ENCODE data around the gene XRCC5. TPM values are rescaled to one million over a fixed set of nuclear protein-coding genes. Genes with fewer than 3 reads are reported as not detected.

XRCC5 gene
- total RNA-seq, 1 donor from 2014 or later: 178 TPM

DNA sequence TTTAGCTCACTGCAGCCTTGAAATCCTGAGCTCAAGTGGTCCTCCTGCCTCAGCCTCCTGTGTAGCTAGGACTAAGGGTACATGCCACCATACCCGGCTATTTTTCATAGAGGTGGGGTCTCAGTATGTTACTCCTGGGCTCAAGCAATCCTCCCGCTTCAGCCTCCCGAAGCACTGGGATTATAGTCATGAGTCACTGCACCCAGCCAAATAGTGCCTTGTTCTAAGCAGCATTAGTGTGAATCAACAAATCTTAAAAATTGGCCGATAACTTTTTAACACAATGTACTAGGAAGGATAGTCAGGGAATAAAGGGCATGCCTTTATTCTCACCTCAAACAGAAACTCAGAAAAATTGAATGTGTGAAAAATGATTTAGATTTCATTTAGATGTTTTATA lies 51.6 kb downstream of the XRCC5 start:
- no peak for DNase-seq
- no peak for ATAC-seq
- TF ChIP-seq, protein P1, sequence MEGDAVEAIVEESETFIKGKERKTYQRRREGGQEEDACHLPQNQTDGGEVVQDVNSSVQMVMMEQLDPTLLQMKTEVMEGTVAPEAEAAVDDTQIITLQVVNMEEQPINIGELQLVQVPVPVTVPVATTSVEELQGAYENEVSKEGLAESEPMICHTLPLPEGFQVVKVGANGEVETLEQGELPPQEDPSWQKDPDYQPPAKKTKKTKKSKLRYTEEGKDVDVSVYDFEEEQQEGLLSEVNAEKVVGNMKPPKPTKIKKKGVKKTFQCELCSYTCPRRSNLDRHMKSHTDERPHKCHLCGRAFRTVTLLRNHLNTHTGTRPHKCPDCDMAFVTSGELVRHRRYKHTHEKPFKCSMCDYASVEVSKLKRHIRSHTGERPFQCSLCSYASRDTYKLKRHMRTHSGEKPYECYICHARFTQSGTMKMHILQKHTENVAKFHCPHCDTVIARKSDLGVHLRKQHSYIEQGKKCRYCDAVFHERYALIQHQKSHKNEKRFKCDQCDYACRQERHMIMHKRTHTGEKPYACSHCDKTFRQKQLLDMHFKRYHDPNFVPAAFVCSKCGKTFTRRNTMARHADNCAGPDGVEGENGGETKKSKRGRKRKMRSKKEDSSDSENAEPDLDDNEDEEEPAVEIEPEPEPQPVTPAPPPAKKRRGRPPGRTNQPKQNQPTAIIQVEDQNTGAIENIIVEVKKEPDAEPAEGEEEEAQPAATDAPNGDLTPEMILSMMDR (IDR thresholded peaks at IDR 0.05): no peak
- H3K9me3 ChIP-seq: no peaks in the 10 kb centered on the region
- no peak overlapping the region for H3K27ac ChIP-seq
- H3K36me3 ChIP-seq: peaks cover 82% of the 10 kb centered on the region
- H3K27me3 ChIP-seq: no peaks in the 10 kb centered on the region
- H3K4me3 ChIP-seq: no peak overlapping the region
- intact Hi-C loops (cut with DNase I): no loop called here
- no peaks in the 10 kb centered on the region for H3K4me1 ChIP-seq

DNA sequence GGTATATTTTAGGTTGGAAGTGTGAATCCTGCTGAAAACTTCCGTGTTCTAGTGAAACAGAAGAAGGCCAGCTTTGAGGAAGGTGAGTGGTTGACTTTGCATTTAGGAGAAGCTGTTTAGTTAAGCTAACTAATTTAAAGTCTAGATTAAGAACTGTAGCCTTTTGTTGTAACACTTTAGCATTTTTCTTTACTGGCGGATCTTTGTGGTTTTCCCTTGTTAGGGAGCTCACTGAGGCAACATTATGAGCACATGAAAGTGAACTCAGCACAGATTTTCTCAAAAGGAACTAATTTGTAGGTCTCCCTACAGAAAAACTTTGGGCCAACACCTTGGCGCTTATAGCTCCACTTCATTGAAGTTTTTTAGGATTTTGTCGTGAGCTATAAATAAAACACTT lies 52.8 kb downstream of the XRCC5 start:
- intact Hi-C loops (cut with DNase I): no loop called here
- H3K4me3 ChIP-seq: no peak overlapping the region
- H3K9me3 ChIP-seq: no peaks in the 10 kb centered on the region
- ATAC-seq: no peak
- H3K36me3 ChIP-seq: peaks cover 82% of the 10 kb centered on the region
- DNase-seq: no peak
- TF ChIP-seq, protein P1 (IDR thresholded peaks at IDR 0.05): no peak
- H3K27ac ChIP-seq: no peak overlapping the region
- H3K27me3 ChIP-seq: no peaks in the 10 kb centered on the region
- no peaks in the 10 kb centered on the region for H3K4me1 ChIP-seq

DNA sequence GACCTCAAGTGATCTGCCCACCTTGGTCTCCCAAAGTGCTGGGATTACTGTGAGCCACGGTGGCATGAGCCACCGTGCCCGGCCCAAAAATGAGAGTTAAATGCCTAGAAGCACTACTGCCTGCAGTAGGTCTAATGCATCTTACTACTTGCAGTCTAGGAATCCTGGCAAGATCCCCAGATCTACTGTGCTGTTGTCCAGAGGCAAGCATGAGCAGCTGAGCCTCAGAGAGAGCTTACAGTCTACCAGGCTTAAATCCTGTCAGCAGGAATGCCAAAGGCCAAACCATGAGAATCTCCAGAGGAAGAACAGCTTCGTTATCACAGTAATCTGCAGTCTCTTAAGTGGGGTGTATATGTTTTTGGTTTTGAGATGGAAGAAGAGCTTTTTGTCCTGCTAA lies 54.4 kb downstream of the XRCC5 start:
- ATAC-seq: no peak
- Histone ChIP-seq H3K4me1 (no peaks in the 10 kb centered on the region), H3K36me3 (peaks cover 87% of the 10 kb centered on the region), H3K27ac (no peak overlapping the region), H3K27me3 (no peaks in the 10 kb centered on the region), H3K9me3 (no peaks in the 10 kb centered on the region), H3K4me3 (no peak overlapping the region)
- no peak for DNase-seq
- intact Hi-C loops (cut with DNase I): no loop called here
- TF ChIP-seq, protein P1 (IDR thresholded peaks at IDR 0.05): no peak

DNA sequence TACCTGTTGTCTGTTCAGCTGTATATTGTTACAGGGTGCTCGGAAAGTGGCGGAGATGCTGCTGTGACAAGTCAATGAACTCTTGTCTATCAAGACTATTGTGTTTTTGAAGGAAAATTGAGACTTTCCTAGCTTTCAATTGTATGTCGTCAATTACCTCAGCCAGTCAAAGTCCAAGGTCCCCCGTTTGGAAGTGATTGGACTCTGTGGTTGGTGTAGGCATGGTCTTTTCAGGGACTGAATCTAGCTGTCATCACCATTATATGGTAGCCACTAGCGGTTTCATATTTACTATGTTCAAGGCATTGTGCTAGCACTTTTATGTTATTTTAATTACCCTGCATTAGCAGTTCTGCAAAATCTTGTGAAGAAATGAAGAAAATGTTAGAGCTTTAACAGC lies 54.9 kb downstream of the XRCC5 start:
- Histone ChIP-seq H3K27ac (no peak overlapping the region), H3K36me3 (peaks cover 91% of the 10 kb centered on the region), H3K4me3 (no peak overlapping the region), H3K9me3 (no peaks in the 10 kb centered on the region), H3K27me3 (no peaks in the 10 kb centered on the region), H3K4me1 (no peaks in the 10 kb centered on the region)
- DNase-seq (no peak), ATAC-seq (no peak)
- intact Hi-C loops (cut with DNase I): no loop called here
- TF ChIP-seq, protein P1 (IDR thresholded peaks at IDR 0.05): no peak

DNA sequence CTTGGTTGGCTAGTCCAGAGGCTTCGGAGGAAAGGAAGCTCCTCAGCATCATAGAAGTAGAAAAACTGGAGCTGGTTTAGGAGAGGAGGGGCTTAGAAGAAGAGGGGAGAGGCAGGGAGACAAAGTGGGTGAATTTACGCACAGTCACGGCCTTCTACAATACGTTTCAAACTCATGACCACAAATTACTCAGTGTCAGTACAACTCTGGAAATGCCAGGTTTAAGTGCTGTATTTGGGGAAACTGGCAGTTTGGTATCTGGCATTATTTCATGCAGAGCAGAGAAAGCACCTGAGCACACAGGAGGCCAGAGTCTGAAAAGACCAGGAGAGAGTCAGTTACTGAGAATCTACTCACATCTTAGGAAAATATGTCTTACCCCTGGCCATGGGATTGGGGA lies 55.4 kb downstream of the XRCC5 start:
- Histone ChIP-seq H3K36me3 (peaks cover 91% of the 10 kb centered on the region), H3K27me3 (no peaks in the 10 kb centered on the region), H3K9me3 (no peaks in the 10 kb centered on the region), H3K27ac (no peak overlapping the region), H3K4me1 (no peaks in the 10 kb centered on the region), H3K4me3 (no peak overlapping the region)
- TF ChIP-seq, protein P1 (IDR thresholded peaks at IDR 0.05): no peak
- intact Hi-C loops (cut with DNase I): no loop called here
- DNase-seq (no peak), ATAC-seq (no peak)

DNA sequence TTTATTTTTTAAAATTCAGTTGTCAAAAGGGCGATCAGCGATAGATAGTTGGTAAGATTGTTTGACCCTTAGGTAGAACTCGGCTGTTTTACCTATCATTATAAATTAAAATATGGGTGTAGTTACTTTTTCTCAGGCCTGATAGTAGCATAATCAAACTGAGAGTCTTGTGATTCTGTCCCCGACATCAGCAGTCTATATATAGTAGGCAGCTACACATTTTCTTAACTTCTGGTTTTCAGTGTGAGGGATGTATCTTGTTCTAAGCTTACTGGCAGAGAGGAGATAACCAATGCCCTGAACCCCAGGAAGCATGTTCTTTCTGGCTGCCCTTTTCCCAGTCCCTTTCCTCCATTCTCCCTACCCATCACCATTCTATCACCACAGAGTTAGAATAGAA lies 56.6 kb downstream of the XRCC5 start:
- TF ChIP-seq, protein P1 (IDR thresholded peaks at IDR 0.05): no peak
- H3K36me3 ChIP-seq: peaks cover 81% of the 10 kb centered on the region
- intact Hi-C loops (cut with DNase I): no loop called here
- no peak for ATAC-seq
- no peak overlapping the region for H3K27ac ChIP-seq
- H3K27me3 ChIP-seq: no peaks in the 10 kb centered on the region
- H3K9me3 ChIP-seq: no peaks in the 10 kb centered on the region
- no peaks in the 10 kb centered on the region for H3K4me1 ChIP-seq
- H3K4me3 ChIP-seq: no peak overlapping the region
- DNase-seq: no peak
